Activated CD8-positive, alpha-beta memory T cell treated with anti-CD3 and anti-CD28 coated beads for 4 hours (primary cell): Measurements from ENCODE around the gene SLC1A2.

Source experiments
- DNase-seq, 2 donors: peaks; one replicate each; pipeline ENCODE4 v3.0.0-alpha.2; 2020; ENCODE audit warnings: low read depth in 2 of 2

SLC1A2 gene

GRCh38 chr11:35348898-35349687, 70.3 kb downstream of the SLC1A2 start:
- DNase-seq: no peak

GRCh38 chr11:35347921-35348331, 71.4 kb downstream of the SLC1A2 start:
- DNase-seq: no peak

- no peak for DNase-seq
These were observed 72.0 kb downstream of the SLC1A2 start for GRCh38 chr11:35347173-35347878.

GRCh38 chr11:35346472-35347156, 72.7 kb downstream of the SLC1A2 start:
- DNase-seq: no peak

- no peak for DNase-seq
These were observed 74.4 kb downstream of the SLC1A2 start for GRCh38 chr11:35344681-35345574.

- DNase-seq: no peak
These were observed 76.2 kb downstream of the SLC1A2 start for GRCh38 chr11:35343033-35343598.

GRCh38 chr11:35340715-35341114, 78.6 kb downstream of the SLC1A2 start:
- DNase-seq: no peak

- no peak for DNase-seq
These were observed 79.3 kb downstream of the SLC1A2 start for GRCh38 chr11:35340071-35340470.

- no peak for DNase-seq
These were observed 80.4 kb downstream of the SLC1A2 start for GRCh38 chr11:35338921-35339320.

GRCh38 chr11:35337914-35338305, 81.4 kb downstream of the SLC1A2 start:
- no peak for DNase-seq

- DNase-seq: no peak
These were observed 82.0 kb downstream of the SLC1A2 start for GRCh38 chr11:35337136-35337913.

GRCh38 chr11:35336726-35337125, 82.6 kb downstream of the SLC1A2 start:
- DNase-seq: no peak

- no peak for DNase-seq
These were observed 84.1 kb downstream of the SLC1A2 start for GRCh38 chr11:35335226-35335625.

- DNase-seq: no peak
These were observed 84.8 kb downstream of the SLC1A2 start for GRCh38 chr11:35334385-35335090.

GRCh38 chr11:35332524-35332923, 86.8 kb downstream of the SLC1A2 start:
- DNase-seq: no peak

- peak in 1 of 2 donors; percentile 11 for DNase-seq
These were observed 88.4 kb downstream of the SLC1A2 start for GRCh38 chr11:35330931-35331330.

GRCh38 chr11:35330156-35330889, 89.0 kb downstream of the SLC1A2 start:
- DNase-seq: no peak

- no peak for DNase-seq
These were observed 91.5 kb downstream of the SLC1A2 start for GRCh38 chr11:35327829-35328228.

- no peak for DNase-seq
These were observed 93.0 kb downstream of the SLC1A2 start for GRCh38 chr11:35326266-35326879.
